Transverse colon (tissue), 4 donors: ENCODE data around the gene MTA1.

Experiments used
- POLR2AphosphoS5 ChIP-seq, 3 donors: sonication (generic); formaldehyde crosslinking; IDR thresholded peaks; one replicate each; pipeline ENCODE4 v1.6.1; 2016; ENCODE audit warnings: antibody characterized with exemption in 3 of 3
- TF ChIP-seq, protein P1 (sequence below), 5 experiments: fragments of 200-600 bp in 3 of 5; fragments of 450-650 bp in 2 of 5; sonication (generic) in 3 of 5; IDR thresholded peaks; 1 replicate in 2 of 5; 2 replicates in 3 of 5; pipeline ENCODE4 v1.5.1; 2016 to 2017; ENCODE audit warnings: antibody characterized with exemption in 5 of 5, inconsistent platforms in 3 of 5, mild to moderate bottlenecking in 2 of 5, moderate library complexity in 1 of 5

DNA sequence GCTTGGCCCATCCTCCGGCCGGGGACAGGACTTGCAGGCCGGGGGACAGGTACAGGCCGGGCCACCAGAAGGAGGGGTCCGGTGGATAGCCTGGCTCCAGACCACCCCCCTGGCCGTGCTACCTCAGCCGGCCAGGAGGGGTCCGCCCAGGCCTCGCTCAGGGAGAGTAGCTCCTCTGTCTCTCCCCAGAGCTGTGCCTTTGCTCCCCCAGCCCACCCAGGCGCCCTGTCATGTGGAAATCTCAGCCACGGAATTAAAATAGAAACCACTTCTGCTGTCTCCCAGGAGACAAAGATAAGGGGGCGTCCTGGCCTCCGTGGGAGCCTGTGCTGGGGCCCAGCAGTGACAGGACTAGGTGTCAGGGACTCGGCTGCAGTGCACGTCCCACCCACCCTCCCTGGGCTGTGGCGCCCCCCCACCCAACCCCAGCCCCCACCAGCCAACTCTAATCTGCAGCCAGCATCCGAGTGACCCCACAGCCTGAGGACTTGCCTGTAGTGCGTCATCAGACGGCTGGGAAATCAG lies 51.7 kb downstream of the MTA1 start:
- TF ChIP-seq POLR2AphosphoS5 (IDR thresholded peaks at IDR 0.05) = no peak
- TF ChIP-seq, protein P1, sequence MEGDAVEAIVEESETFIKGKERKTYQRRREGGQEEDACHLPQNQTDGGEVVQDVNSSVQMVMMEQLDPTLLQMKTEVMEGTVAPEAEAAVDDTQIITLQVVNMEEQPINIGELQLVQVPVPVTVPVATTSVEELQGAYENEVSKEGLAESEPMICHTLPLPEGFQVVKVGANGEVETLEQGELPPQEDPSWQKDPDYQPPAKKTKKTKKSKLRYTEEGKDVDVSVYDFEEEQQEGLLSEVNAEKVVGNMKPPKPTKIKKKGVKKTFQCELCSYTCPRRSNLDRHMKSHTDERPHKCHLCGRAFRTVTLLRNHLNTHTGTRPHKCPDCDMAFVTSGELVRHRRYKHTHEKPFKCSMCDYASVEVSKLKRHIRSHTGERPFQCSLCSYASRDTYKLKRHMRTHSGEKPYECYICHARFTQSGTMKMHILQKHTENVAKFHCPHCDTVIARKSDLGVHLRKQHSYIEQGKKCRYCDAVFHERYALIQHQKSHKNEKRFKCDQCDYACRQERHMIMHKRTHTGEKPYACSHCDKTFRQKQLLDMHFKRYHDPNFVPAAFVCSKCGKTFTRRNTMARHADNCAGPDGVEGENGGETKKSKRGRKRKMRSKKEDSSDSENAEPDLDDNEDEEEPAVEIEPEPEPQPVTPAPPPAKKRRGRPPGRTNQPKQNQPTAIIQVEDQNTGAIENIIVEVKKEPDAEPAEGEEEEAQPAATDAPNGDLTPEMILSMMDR (IDR thresholded peaks at IDR 0.05) = no peak
